Measurements from ENCODE around the gene ADAM17. TPM values are rescaled to one million over a fixed set of nuclear protein-coding genes. Genes with fewer than 3 reads are reported as not detected.

The ADAM17 gene
- total and polyA plus RNA-seq, 2 of the 8 experiments (the other 6 are each of a cell fraction or from before 2014, with no cell fraction given) = 6.5 to 23.5 TPM

GRCh38 chr2:9601397-9601796 lies 45.8 kb upstream of the ADAM17 start:
- Histone ChIP-seq H3K23ac (ENCODE audit: insufficient read length) (no peak overlapping the region), H2BK5ac (ENCODE audit: low read depth, low read length) (no peak overlapping the region), H3K18ac (ENCODE audit: extremely low read depth, low read length) (no peak overlapping the region), H3K4me1 (replicated peaks in 1 of 4; ENCODE audit: control insufficient read depth in 3 of 4, insufficient read depth in 4 of 4, low read length in 3 of 4) (no peaks in the 10 kb centered on the region), H3K9me3 (ENCODE audit: insufficient read depth in 2 of 2, low read depth in 1 of 2, low read length in 1 of 2) (peaks cover 7% of the 10 kb centered on the region in 2 experiments; a peak in 3 of 4 replicates), H2BK12ac (ENCODE audit: low read depth, low read length) (no peak overlapping the region), H3K79me1 (ENCODE audit: low read depth, low read length) (peaks cover 7% of the 10 kb centered on the region), H3K9ac (replicated peaks in 1 of 4; ENCODE audit: extremely low read depth in 1 of 4, low read depth in 3 of 4, low read length in 3 of 4) (no peak overlapping the region), H3K14ac (ENCODE audit: insufficient read length) (no peak overlapping the region), H2BK20ac (ENCODE audit: low read length) (no peak overlapping the region), H2BK120ac (replicated peaks; ENCODE audit: low read depth, low read length) (no peak overlapping the region), H4K8ac (ENCODE audit: extremely low read depth, insufficient read depth, low read length) (no peak overlapping the region), H4K20me1 (replicated peaks in 1 of 2; ENCODE audit: control insufficient read depth in 1 of 2, insufficient read depth in 2 of 2, low read length in 2 of 2) (peaks cover 3 to 5% of the 10 kb centered on the region in 2 experiments), H3K79me2 (ENCODE audit: control insufficient read depth in 1 of 2, insufficient read depth in 2 of 2, low read length in 2 of 2) (peaks cover 24 to 98% of the 10 kb centered on the region in 2 experiments), H3K4me2 (ENCODE audit: insufficient read depth in 1 of 2, low read depth in 2 of 2, low read length in 2 of 2) (no peak overlapping the region), H2AK5ac (ENCODE audit: low read depth, low read length) (no peak overlapping the region), H3K23me2 (ENCODE audit: low read depth, low read length) (no peaks in the 10 kb centered on the region), H3K36me3 (ENCODE audit: control insufficient read depth in 2 of 4, insufficient read depth in 4 of 4, low read length in 3 of 4) (peaks cover 0 to 34% (median 17%) of the 10 kb centered on the region in 4 experiments; a peak in 5 of 8 replicates), H2BK15ac (ENCODE audit: low read length) (no peak overlapping the region), H2AFZ (ENCODE audit: low read length) (no peak overlapping the region), H4K91ac (replicated peaks; ENCODE audit: insufficient read length, low read length) (no peak overlapping the region), H3K56ac (replicated peaks; ENCODE audit: insufficient read length, low read depth, low read length) (no peak overlapping the region), H4K5ac (ENCODE audit: insufficient read length, low read depth, low read length) (no peak overlapping the region), H3K27me3 (replicated peaks in 1 of 4; ENCODE audit: control insufficient read depth in 3 of 4, extremely low read depth in 1 of 4, insufficient read depth in 3 of 4, low read length in 3 of 4) (no peaks in the 10 kb centered on the region), H3K4ac (replicated peaks; ENCODE audit: insufficient read length, low read depth, low read length) (no peak overlapping the region), H3K4me3 (ENCODE audit: extremely low read depth in 1 of 4, insufficient read depth in 2 of 4, low read depth in 3 of 4, low read length in 4 of 4) (no peak overlapping the region), H3K27ac (ENCODE audit: low read depth, low read length) (no peak overlapping the region)
- FAIRE-seq (no peak), DNase-seq (ENCODE audit: low read depth in 1 of 2, low spot score in 2 of 2) (no peak)
- 88% methylated on average over 5 of the region's 5 CpGs; no CpG with 5 or more reads in 1 of the 2 experiments for WGBS, 2 experiments (ENCODE audit: extremely low coverage in 1 of 2, insufficient coverage in 1 of 2, insufficient read length in 1 of 2, insufficient replicate concordance in 2 of 2, low coverage in 1 of 2, low lambda C conversion rate in 2 of 2, missing lambda C conversion rate in 1 of 2)
- ChIA-PET CTCF (ENCODE audit: partially characterized antibody) (interaction anchor here (1.7 kb wide), 1 partner anchor 10 kb away, joined by 4 read pairs; no protein-coding TSS in a partner anchor), POLR2A (ENCODE audit: partially characterized antibody) (interaction anchor here (1.2 to 1.4 kb wide), 3 partner anchors 20 to 30 kb away, joined by 3 to 4 read pairs (median 3); partner anchors contain the start of gene YWHAQ)
- no peak for TF ChIP-seq TEAD4 (IDR thresholded peaks at IDR 0.05; ENCODE audit: low read depth, low read length)
- no peak for TF ChIP-seq BACH1 (IDR thresholded peaks at IDR 0.05; ENCODE audit: low read length)
- TF ChIP-seq NRF1 (IDR thresholded peaks at IDR 0.05; ENCODE audit: low read depth, low read length) = no peak
- TF ChIP-seq SAP30 (IDR thresholded peaks at IDR 0.05; ENCODE audit: insufficient read depth, insufficient replicate concordance, low read length) = no peak
- no peak for TF ChIP-seq MAFK (IDR thresholded peaks at IDR 0.05; ENCODE audit: low read depth, low read length)
- TF ChIP-seq BRCA1 (IDR thresholded peaks at IDR 0.05; ENCODE audit: low read depth, low read length) = no peak
- TF ChIP-seq ASH2L (IDR thresholded peaks at IDR 0.05; ENCODE audit: low read length) = no peak

All from H1 (cell line).